Activated T-helper 2 cell treated with anti-CD3 and anti-CD28 coated beads, Interferon-gamma antibody, Interleukin-2, Interleukin-4, amounts not matched to agents 10 μg/mL and 5 μg/mL and 100 μg/mL, durations not matched to agents 14 hours and 24 hours and 36 hours (primary cell): Measurements from ENCODE around the gene ZSWIM8. TPM values are rescaled to one million over a fixed set of nuclear protein-coding genes. Genes with fewer than 3 reads are reported as not detected.
A peak's percentile ranks its signal among the peaks of the same experiment; 100 is the strongest.
"Not testable (repeated sequence)": the region's sequence is repeated elsewhere in the genome, so short reads cannot be mapped to it uniquely, and the experiment has no call there.

Source experiments
- DNase-seq: peaks from one replicate; pipeline ENCODE4 v3.0.0; 2021; ENCODE audit warnings: low spot score
- H3K27ac Mint-ChIP-seq: one replicate; pipeline ENCODE4 v1.8.0; 2021; ENCODE audit warnings: mixed read lengths
- H3K27me3 Mint-ChIP-seq: one replicate; pipeline ENCODE4 v1.8.0; 2021; ENCODE audit warnings: low read depth, mixed read lengths
- H3K36me3 Mint-ChIP-seq: one replicate; pipeline ENCODE4 v1.8.0; 2021; ENCODE audit warnings: low read depth, mixed read lengths
- H3K4me1 Mint-ChIP-seq: one replicate; pipeline ENCODE4 v1.8.0; 2021; ENCODE audit warnings: low read depth, mixed read lengths
- H3K4me3 Mint-ChIP-seq: one replicate; pipeline ENCODE4 v1.8.0; 2021; ENCODE audit warnings: low read depth, mild to moderate bottlenecking, moderate library complexity, mixed read lengths
- H3K9me3 Mint-ChIP-seq: one replicate; pipeline ENCODE4 v1.8.0; 2021; ENCODE audit warnings: mixed read lengths
- intact Hi-C: fragments of 100-400 bp; cut with micrococcal nuclease; formaldehyde crosslinking; loops from one replicate; pipeline ENCODE4 v1.15.1; 2023
- total RNA-seq: library from RNA; stranded (reverse); gene quantifications from 2 replicates; pipeline ENCODE4 v1.2.3, GENCODE V29; 2022

ZSWIM8 gene
- total RNA-seq, 1 donor from 2014 or later, result 50.0 TPM

DNA sequence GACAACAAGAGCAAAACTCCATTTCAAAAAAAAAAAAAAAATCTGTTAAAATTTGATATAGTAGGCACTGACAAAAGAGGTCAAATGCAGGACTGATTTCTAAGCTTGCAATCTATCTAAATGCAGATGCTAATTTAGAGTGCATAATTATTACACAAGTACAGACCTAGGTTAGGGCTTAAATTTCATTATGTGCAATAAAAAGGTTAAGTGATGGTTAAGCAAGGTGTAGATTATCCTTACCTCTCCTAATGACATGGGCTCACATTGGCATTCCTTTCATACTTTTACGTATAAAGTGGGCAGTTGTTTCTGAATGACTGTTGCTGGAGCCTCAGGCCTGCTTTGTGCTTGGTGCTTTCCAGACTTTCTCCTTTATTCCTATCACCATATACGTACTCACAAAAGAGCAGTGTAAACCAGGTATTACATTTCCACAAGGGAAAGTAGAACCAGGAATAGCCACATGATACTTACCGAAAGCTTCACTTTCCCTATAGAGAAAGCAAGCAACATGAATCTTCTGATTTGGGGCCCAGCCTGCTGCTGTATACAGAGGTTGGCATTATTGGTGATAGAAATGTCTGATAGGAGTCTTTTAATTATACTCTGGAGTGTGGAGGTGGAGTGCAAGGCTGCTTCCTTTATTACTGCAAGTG, 5.7 kb upstream of the ZSWIM8 start:
- intact Hi-C loops, result loop anchor here (10.0 kb wide), 5 partner anchors 95 to 1335 kb away; partner anchors contain the start of genes CAMK2G, PPP3CB and SAMD8
- peak overlapping the region; percentile 24 for H3K27ac Mint-ChIP-seq
- H3K36me3 Mint-ChIP-seq, result peaks cover 57% of the 10 kb centered on the region
- DNase-seq, result no peak
- peak overlapping the region; percentile 61 for H3K4me3 Mint-ChIP-seq
- H3K4me1 Mint-ChIP-seq, result peaks cover 46% of the 10 kb centered on the region
- no peaks in the 10 kb centered on the region for H3K27me3 Mint-ChIP-seq
- H3K9me3 Mint-ChIP-seq, result no peaks in the 10 kb centered on the region

GRCh38 chr10:73780301-73780700, 5.1 kb upstream of the ZSWIM8 start:
- no peak for DNase-seq
- intact Hi-C loops, result loop anchor here (10.0 kb wide), 4 partner anchors 94 to 1334 kb away; partner anchors contain the start of genes CAMK2G and SAMD8
- Mint-ChIP-seq H3K4me3 (peak overlapping the region; percentile 99), H3K4me1 (peaks cover 46% of the 10 kb centered on the region), H3K9me3 (no peaks in the 10 kb centered on the region), H3K36me3 (peaks cover 50% of the 10 kb centered on the region), H3K27me3 (no peaks in the 10 kb centered on the region), H3K27ac (peak overlapping the region; percentile 40)

GRCh38 chr10:73780966-73781365, 4.4 kb upstream of the ZSWIM8 start:
- H3K27me3 Mint-ChIP-seq, result no peaks in the 10 kb centered on the region
- H3K4me1 Mint-ChIP-seq, result peaks cover 40% of the 10 kb centered on the region
- intact Hi-C loops, result loop anchor here (10.0 kb wide), 4 partner anchors 94 to 1334 kb away; partner anchors contain the start of genes CAMK2G and SAMD8
- H3K9me3 Mint-ChIP-seq, result no peaks in the 10 kb centered on the region
- no peak for DNase-seq
- peak overlapping the region; percentile 99 for H3K4me3 Mint-ChIP-seq
- peaks cover 44% of the 10 kb centered on the region for H3K36me3 Mint-ChIP-seq
- H3K27ac Mint-ChIP-seq, result peak overlapping the region; percentile 49

GRCh38 chr10:73781548-73781878, 3.9 kb upstream of the ZSWIM8 start:
- no peaks in the 10 kb centered on the region for H3K9me3 Mint-ChIP-seq

GRCh38 chr10:73781879-73782748, 3.3 kb upstream of the ZSWIM8 start, which contains the start of gene CHCHD1:
TSS of gene CHCHD1 (plus strand) at chr10:73782048. CDS start at chr10:73782076, 28 bp downstream.
- DNase-seq, result peak; percentile 91

More at GRCh38 chr10:73781548-73781878, 3.9 kb upstream of the ZSWIM8 start:
- Mint-ChIP-seq H3K4me3 (peak overlapping the region; percentile 99), H3K36me3 (peaks cover 43% of the 10 kb centered on the region), H3K4me1 (peaks cover 44% of the 10 kb centered on the region), H3K27ac (peak overlapping the region; percentile 99), H3K27me3 (no peaks in the 10 kb centered on the region)
- DNase-seq, result no peak
- intact Hi-C loops, result loop anchor here (10.0 kb wide), 4 partner anchors 93 to 1333 kb away; partner anchors contain the start of genes CAMK2G and SAMD8

DNA sequence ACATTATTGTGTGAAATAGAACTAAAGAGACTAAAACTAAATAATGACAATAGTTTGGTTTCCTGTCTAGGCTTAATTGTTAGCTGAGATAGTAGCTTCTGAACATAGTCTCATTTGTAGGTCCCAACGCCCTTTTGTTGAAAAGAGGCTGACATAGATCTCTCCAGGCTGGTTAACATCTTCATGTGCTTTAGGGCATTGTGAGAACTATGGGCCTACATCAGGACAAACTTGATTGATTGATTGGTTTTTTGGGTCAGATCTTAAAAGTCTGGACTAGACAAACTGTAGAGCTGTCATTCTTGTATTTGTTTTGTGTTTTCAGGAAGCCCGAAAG, 2.7 kb upstream of the ZSWIM8 start:
- Mint-ChIP-seq H3K27me3 (no peaks in the 10 kb centered on the region), H3K27ac (peak overlapping the region; percentile 99), H3K9me3 (no peaks in the 10 kb centered on the region), H3K4me3 (peak overlapping the region; percentile 99), H3K36me3 (peaks cover 33% of the 10 kb centered on the region), H3K4me1 (peaks cover 43% of the 10 kb centered on the region)
- DNase-seq, result no peak
- intact Hi-C loops, result loop anchor here (10.0 kb wide), 4 partner anchors 92 to 1332 kb away; partner anchors contain the start of genes CAMK2G and SAMD8

More at GRCh38 chr10:73781879-73782748, 3.3 kb upstream of the ZSWIM8 start, which contains the start of gene CHCHD1:
- Mint-ChIP-seq H3K27me3 (no peaks in the 10 kb centered on the region), H3K9me3 (no peaks in the 10 kb centered on the region), H3K27ac (peak within 1 kb of the TSS; percentile 99), H3K4me3 (peak within 1 kb of the TSS; percentile 99), H3K36me3 (peaks cover 39% of the 10 kb centered on the region), H3K4me1 (peaks cover 43% of the 10 kb centered on the region)
- intact Hi-C loops, result loop anchor here (10.0 kb wide), 4 partner anchors 93 to 1333 kb away; partner anchors contain the start of genes CAMK2G and SAMD8

DNA sequence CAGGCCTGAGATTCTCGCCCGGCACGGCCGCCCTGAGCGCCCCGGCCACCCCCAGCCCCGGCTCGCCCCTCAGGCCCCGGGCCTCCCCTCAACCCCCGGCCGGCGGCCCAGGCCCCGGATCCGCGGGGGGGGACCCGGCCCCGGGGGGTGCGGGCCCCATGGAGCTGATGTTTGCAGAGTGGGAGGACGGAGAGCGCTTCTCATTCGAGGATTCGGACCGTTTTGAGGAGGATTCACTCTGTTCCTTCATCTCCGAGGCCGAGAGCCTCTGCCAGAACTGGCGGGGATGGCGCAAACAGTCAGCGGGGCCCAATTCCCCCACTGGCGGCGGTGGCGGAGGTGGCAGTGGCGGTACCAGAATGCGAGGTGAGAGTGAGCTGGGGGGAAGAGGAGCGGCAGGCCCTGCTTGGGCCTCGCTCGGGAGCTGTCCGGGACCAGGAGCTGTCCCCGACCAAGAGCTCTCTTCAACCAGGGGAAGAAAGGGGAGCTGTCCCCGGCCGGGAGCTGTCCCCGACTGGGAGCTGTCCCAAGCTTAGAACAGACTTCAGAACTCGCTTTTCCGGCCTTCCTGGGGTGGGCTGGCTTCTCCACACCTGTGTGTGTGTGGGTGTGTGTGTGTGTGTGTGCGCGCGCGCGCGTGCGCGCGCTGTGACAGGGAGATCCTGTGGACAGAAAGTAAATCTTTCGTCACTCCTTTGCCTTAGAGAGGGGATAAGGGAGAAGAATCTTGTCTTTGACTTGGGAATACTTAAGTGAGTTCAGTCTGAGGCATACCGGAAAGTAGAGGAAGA, 510 bp downstream of the ZSWIM8 start:
- peaks cover 29% of the 10 kb centered on the region for H3K4me1 Mint-ChIP-seq
- H3K9me3 Mint-ChIP-seq, result no peaks in the 10 kb centered on the region
- H3K36me3 Mint-ChIP-seq, result peaks cover 26% of the 10 kb centered on the region
- intact Hi-C loops, result loop anchor here (1.0 to 10.0 kb wide), 9 partner anchors 14 to 1329 kb away; partner anchors contain the start of genes CAMK2G, DNAJC9, NDST2 and SAMD8
- peak overlapping the region; percentile 92 for H3K4me3 Mint-ChIP-seq
- DNase-seq, result peak; percentile 42
- no peaks in the 10 kb centered on the region for H3K27me3 Mint-ChIP-seq
- peak overlapping the region; percentile 91 for H3K27ac Mint-ChIP-seq

GRCh38 chr10:73786512-73786885, 1.1 kb downstream of the ZSWIM8 start:
- Mint-ChIP-seq H3K4me3 (peak overlapping the region; percentile 92), H3K4me1 (peaks cover 29% of the 10 kb centered on the region), H3K36me3 (peaks cover 31% of the 10 kb centered on the region), H3K27ac (peak overlapping the region; percentile 75), H3K9me3 (no peaks in the 10 kb centered on the region), H3K27me3 (no peaks in the 10 kb centered on the region)
- no peak for DNase-seq
- intact Hi-C loops, result loop anchor here (10.0 kb wide), 4 partner anchors 88 to 1328 kb away; partner anchors contain the start of genes CAMK2G and SAMD8

- Mint-ChIP-seq H3K4me1 (peaks cover 27% of the 10 kb centered on the region), H3K4me3 (peak overlapping the region; percentile 47), H3K36me3 (peaks cover 28% of the 10 kb centered on the region)
- H3K27me3 Mint-ChIP-seq, H3K9me3 Mint-ChIP-seq, DNase-seq, H3K27ac Mint-ChIP-seq: not testable (repeated sequence)
- intact Hi-C loops, result loop anchor here (10.0 kb wide), 4 partner anchors 88 to 1328 kb away; partner anchors contain the start of genes CAMK2G and SAMD8
Observed at GRCh38 chr10:73787031-73787800, 1.8 kb downstream of the ZSWIM8 start.

GRCh38 chr10:73788864-73789658, 3.7 kb downstream of the ZSWIM8 start:
- Mint-ChIP-seq H3K4me1 (peaks cover 14% of the 10 kb centered on the region), H3K9me3 (no peaks in the 10 kb centered on the region), H3K27ac (no peak overlapping the region), H3K36me3 (peaks cover 37% of the 10 kb centered on the region), H3K4me3 (no peak overlapping the region), H3K27me3 (no peaks in the 10 kb centered on the region)
- no peak for DNase-seq
- intact Hi-C loops, result loop anchor here (10.0 kb wide), 4 partner anchors 86 to 1326 kb away; partner anchors contain the start of genes CAMK2G and SAMD8

DNA sequence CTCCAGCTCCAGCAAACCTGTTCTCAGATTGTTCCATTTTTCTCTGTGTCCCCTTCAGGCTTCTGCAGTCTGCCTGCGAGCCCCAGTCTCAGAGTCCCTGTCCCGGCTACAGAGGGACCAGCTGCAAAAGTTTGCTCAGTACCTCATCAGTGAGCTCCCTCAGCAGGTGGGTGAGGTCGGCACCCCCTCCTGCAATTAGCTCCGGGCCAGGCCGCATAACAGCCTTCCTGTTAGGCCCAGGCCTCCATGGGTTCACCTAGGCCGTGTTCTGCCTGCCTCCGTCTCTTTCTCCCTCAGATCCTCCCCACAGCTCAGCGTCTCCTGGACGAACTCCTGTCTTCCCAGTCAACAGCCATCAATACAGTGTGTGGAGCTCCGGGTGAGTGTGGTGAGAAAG, 4.3 kb downstream of the ZSWIM8 start:
- intact Hi-C loops, result loop anchor here (10.0 kb wide), 4 partner anchors 85 to 1325 kb away; partner anchors contain the start of genes CAMK2G and SAMD8
- Mint-ChIP-seq H3K27ac (no peak overlapping the region), H3K27me3 (no peaks in the 10 kb centered on the region), H3K4me1 (peaks cover 14% of the 10 kb centered on the region), H3K9me3 (no peaks in the 10 kb centered on the region), H3K4me3 (no peak overlapping the region), H3K36me3 (peaks cover 43% of the 10 kb centered on the region)
- DNase-seq, result no peak
